Putamen (tissue), 1 donor: ENCODE results near the gene TADA2B.
"Not testable (repeated sequence)": the region's sequence is repeated elsewhere in the genome, so short reads cannot be mapped to it uniquely, and the experiment has no call there.

Experiments
- DNase-seq: peaks from one replicate; pipeline ENCODE4 v3.0.0-alpha.2; 2016; ENCODE audit warnings: low spot score

Gene TADA2B

GRCh38 chr4:7083597-7084563, 40.7 kb downstream of the TADA2B start:
- no peak for DNase-seq

GRCh38 chr4:7084564-7084961, 41.4 kb downstream of the TADA2B start:
- DNase-seq: not testable (repeated sequence)

GRCh38 chr4:7086384-7086783, 43.2 kb downstream of the TADA2B start:
- no peak for DNase-seq

GRCh38 chr4:7087036-7087435, 43.9 kb downstream of the TADA2B start:
- DNase-seq: no peak

- no peak for DNase-seq
Observed at GRCh38 chr4:7089213-7089986, 46.2 kb downstream of the TADA2B start.

GRCh38 chr4:7092026-7092425, 48.9 kb downstream of the TADA2B start:
- peak; percentile 39 for DNase-seq

GRCh38 chr4:7094916-7095315, 51.7 kb downstream of the TADA2B start:
- DNase-seq: no peak

- DNase-seq: no peak
Observed at GRCh38 chr4:7095611-7096155, 52.5 kb downstream of the TADA2B start.

- no peak for DNase-seq
Observed at GRCh38 chr4:7096236-7096635, 53.1 kb downstream of the TADA2B start.

- DNase-seq: peak; percentile 78
Observed at GRCh38 chr4:7101692-7102515, 58.7 kb downstream of the TADA2B start.

GRCh38 chr4:7102516-7102909, 59.3 kb downstream of the TADA2B start:
- not testable (repeated sequence) for DNase-seq

- peak; percentile 90 for DNase-seq
Observed at GRCh38 chr4:7103031-7103606, 59.9 kb downstream of the TADA2B start.

- DNase-seq: peak; percentile 81
Observed at GRCh38 chr4:7103607-7104365, 60.6 kb downstream of the TADA2B start.

- no peak for DNase-seq
Observed at GRCh38 chr4:7104366-7105031, 61.3 kb downstream of the TADA2B start.

GRCh38 chr4:7105276-7105675, 62.1 kb downstream of the TADA2B start:
- no peak for DNase-seq

- no peak for DNase-seq
Observed at GRCh38 chr4:7107166-7107905, 64.2 kb downstream of the TADA2B start.
